ENCODE results near the gene ENOSF1.

GRCh38 chr18:682833-683232, 29.6 kb downstream of the ENOSF1 start:
- TF ChIP-seq CTCF (conservative IDR thresholded peaks at IDR 0.05; ENCODE audit: low read depth, low read length) (no peak), POLR2A (IDR thresholded peaks at IDR 0.05; ENCODE audit: low read depth, low read length) (no peak), RCOR1 (IDR thresholded peaks at IDR 0.05; ENCODE audit: insufficient replicate concordance, low read length) (no peak), CEBPB (IDR thresholded peaks at IDR 0.05; ENCODE audit: low read depth, low read length) (no peak), BHLHE40 (IDR thresholded peaks at IDR 0.05; ENCODE audit: low read depth, low read length) (no peak), FOS (IDR thresholded peaks at IDR 0.05; ENCODE audit: low read depth, low read length) (no peak)
